22Rv1 (cell line): ENCODE measurements around the gene EXOC4.

ENCODE experiments used
- CTCF ChIP-seq: fragments of 450-650 bp; IDR thresholded peaks from 2 replicates; pipeline ENCODE4 v1.5.1; 2017; ENCODE audit warnings: mild to moderate bottlenecking
- ZFX ChIP-seq: fragments of 450-650 bp; IDR thresholded peaks from 2 replicates; pipeline ENCODE4 v1.6.1; 2017; ENCODE audit warnings: antibody characterized with exemption, borderline replicate concordance

DNA sequence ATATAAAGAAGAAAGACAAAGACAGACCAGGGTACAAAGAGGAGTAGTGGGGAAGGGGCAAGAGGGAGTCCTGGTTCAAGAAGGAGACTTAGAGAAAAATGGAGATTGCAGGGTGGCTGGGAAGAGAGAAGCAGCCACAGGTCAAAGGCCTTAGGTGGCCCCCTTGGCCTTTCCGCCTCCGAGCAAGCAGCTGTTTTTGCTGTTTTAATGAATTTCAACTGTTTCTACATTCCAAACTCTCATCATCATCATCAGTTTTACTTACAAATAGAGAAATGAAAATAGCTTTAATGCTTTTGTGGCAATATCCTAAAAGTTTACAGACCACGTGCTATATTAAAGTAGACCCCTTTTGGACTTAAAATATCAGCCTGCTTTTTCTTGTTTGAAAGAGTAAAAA lies 399.7 kb downstream of the EXOC4 start:
- no peak for TF ChIP-seq CTCF
- TF ChIP-seq ZFX = no peak
